Spleen (tissue), 11 donors: ENCODE measurements around the gene P3H2. TPM values are rescaled to one million over a fixed set of nuclear protein-coding genes. Genes with fewer than 3 reads are reported as not detected.
A peak's percentile ranks its signal among the peaks of the same experiment; 100 is the strongest.

ENCODE experiments used
- DNase-seq: peaks from one replicate; pipeline ENCODE4 v3.0.0-alpha.2; 2020
- H3K27ac ChIP-seq, 8 donors: fragments of 200-600 bp; sonication (generic) in 7 of 8; 1 replicate in 4 of 8; 2 replicates in 4 of 8; pipeline versions ENCODE4 v1.5.0 to v1.8.0; 2016 to 2021; ENCODE audit warnings: inconsistent platforms in 4 of 8, mild to moderate bottlenecking in 4 of 8, moderate library complexity in 1 of 8
- H3K27me3 ChIP-seq, 7 donors: fragments of 200-600 bp; sonication (generic) in 6 of 7; replicated peaks in 1 of 7; 1 replicate in 4 of 7; 2 replicates in 3 of 7; pipeline versions ENCODE4 v1.5.0 to v1.8.0; 2016 to 2021; ENCODE audit warnings: inconsistent platforms in 3 of 7, mild to moderate bottlenecking in 1 of 7
- H3K36me3 ChIP-seq, 6 donors: fragments of 200-600 bp; sonication (generic) in 5 of 6; 1 replicate in 4 of 6; 2 replicates in 2 of 6; pipeline versions ENCODE4 v1.5.0 to v1.8.0; 2016 to 2021; ENCODE audit warnings: inconsistent platforms in 2 of 6
- H3K4me1 ChIP-seq, 6 donors: fragments of 200-600 bp; sonication (generic) in 5 of 6; 1 replicate in 3 of 6; 2 replicates in 3 of 6; pipeline versions ENCODE4 v1.5.0 to v1.8.0; 2016 to 2021; ENCODE audit warnings: inconsistent platforms in 3 of 6
- H3K4me3 ChIP-seq, 8 donors: fragments of 200-600 bp; sonication (generic) in 7 of 8; 1 replicate in 4 of 8; 2 replicates in 4 of 8; pipeline versions ENCODE4 v1.5.0 to v1.8.0; 2016 to 2021; ENCODE audit warnings: inconsistent platforms in 4 of 8, mild to moderate bottlenecking in 4 of 8, moderate library complexity in 2 of 8
- H3K9me3 ChIP-seq, 8 donors: fragments of 200-600 bp; sonication (generic) in 7 of 8; 1 replicate in 4 of 8; 2 replicates in 4 of 8; pipeline versions ENCODE4 v1.5.0 to v1.8.0; 2016 to 2021; ENCODE audit warnings: inconsistent platforms in 4 of 8
- POLR2A ChIP-seq, 3 donors: fragments of 450-650 bp; IDR thresholded peaks; one replicate each; pipeline ENCODE4 v1.5.1; 2017; ENCODE audit warnings: antibody characterized with exemption in 3 of 3, mild to moderate bottlenecking in 1 of 3
- POLR2AphosphoS5 ChIP-seq, 3 donors: sonication (generic); formaldehyde crosslinking; IDR thresholded peaks; one replicate each; pipeline ENCODE4 v1.5.1; 2017; ENCODE audit warnings: antibody characterized with exemption in 3 of 3
- WGBS, 5 donors: extraction: QIAGEN DNeasy Blood & Tissue Kit in 3 of 5; methylation state at CpG; one replicate each; pipeline versions ENCODE4 v1.1.5 to v1.1.7; 2013 to 2018; 5-methylcytosine and 5-hydroxymethylcytosine counted together
- intact Hi-C: fragments of 100-400 bp; cut with DNase I; formaldehyde crosslinking; loops from one replicate; pipeline ENCODE4 v1.15.0; 2023; ENCODE audit warnings: low total_unique reads
- polyA plus RNA-seq, 3 donors: library from polyadenylated mRNA; stranded (reverse); fragments of 200-250 nt; gene quantifications; one replicate each; pipeline ENCODE4 v1.2.1, GENCODE V29; 2013
- total RNA-seq, 7 donors: library from RNA; depleted of rRNA in 3 of 7; stranded (reverse); fragments of >200 nt in 3 of 7; fragmentation: NEBNext Ultra II Directional in 4 of 7; extraction: Animal tissue kit (Norgen Biotek cat#: 25700) in 4 of 7; gene quantifications; one replicate each; pipeline versions ENCODE4 v1.1.0 to v1.2.1, GENCODE V29; 2016 to 2021
- TF ChIP-seq, protein P1 (sequence below), 11 experiments: fragments of 200-600 bp in 7 of 11; fragments of 450-650 bp in 4 of 11; sonication (generic) in 4 of 11; IDR thresholded peaks in 8 of 11; conservative IDR thresholded peaks in 3 of 11; 1 replicate in 7 of 11; 2 replicates in 4 of 11; pipeline versions ENCODE4 v1.4.0 to v1.8.0; 2016 to 2021; ENCODE audit warnings: antibody characterized with exemption in 11 of 11, inconsistent platforms in 4 of 11, mild to moderate bottlenecking in 1 of 11
- donor health status: healthy with polysubstance abuse.
- donor health status: DM: no; HTN: no; CAD: no; lungs with moderate emphysema.
- donor health status: DM: no; HTN: no; CAD: no.
- donor health status: Bipolar disorder and iron deficiency.
- donor health status: healthy.
- donor health status: DM: no; HTN: no; CAD: no.
- donor health status: DM: yes; HTN: yes; CAD: no.

P3H2 gene
- total and polyA plus RNA-seq, 10 donors: 7.7 to 155 (median 79.2) TPM

DNA sequence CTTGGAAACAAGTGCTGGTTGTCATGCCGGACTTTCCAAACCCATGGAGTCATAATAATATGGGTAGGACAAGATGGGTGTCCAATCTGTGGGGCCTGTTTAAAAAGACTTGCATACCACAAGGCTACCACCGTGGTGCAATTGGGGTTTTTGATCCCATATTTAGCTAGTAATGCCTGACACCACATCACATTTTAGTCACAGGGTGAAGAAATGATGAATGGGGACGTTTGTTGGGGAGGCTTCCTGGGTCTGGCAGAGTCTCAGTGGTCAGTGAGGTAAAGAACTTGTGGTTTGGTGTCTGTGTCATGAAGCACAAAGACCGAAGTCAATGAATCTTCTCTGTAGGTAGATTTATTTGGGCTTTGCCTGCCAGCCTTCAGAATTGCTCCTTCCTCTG lies 31.0 kb downstream of the P3H2 start:
- intact Hi-C loops: no loop called here
- no peak overlapping the region for H3K4me3 ChIP-seq
- no peak for TF ChIP-seq POLR2A (IDR thresholded peaks at IDR 0.05)
- TF ChIP-seq POLR2AphosphoS5 (IDR thresholded peaks at IDR 0.05): no peak
- TF ChIP-seq, protein P1, sequence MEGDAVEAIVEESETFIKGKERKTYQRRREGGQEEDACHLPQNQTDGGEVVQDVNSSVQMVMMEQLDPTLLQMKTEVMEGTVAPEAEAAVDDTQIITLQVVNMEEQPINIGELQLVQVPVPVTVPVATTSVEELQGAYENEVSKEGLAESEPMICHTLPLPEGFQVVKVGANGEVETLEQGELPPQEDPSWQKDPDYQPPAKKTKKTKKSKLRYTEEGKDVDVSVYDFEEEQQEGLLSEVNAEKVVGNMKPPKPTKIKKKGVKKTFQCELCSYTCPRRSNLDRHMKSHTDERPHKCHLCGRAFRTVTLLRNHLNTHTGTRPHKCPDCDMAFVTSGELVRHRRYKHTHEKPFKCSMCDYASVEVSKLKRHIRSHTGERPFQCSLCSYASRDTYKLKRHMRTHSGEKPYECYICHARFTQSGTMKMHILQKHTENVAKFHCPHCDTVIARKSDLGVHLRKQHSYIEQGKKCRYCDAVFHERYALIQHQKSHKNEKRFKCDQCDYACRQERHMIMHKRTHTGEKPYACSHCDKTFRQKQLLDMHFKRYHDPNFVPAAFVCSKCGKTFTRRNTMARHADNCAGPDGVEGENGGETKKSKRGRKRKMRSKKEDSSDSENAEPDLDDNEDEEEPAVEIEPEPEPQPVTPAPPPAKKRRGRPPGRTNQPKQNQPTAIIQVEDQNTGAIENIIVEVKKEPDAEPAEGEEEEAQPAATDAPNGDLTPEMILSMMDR (IDR thresholded peaks at IDR 0.05 in 8 of 11, conservative IDR thresholded peaks at IDR 0.05 in 3 of 11): no peak
- 54 to 76% (median 70%) methylated on average over 4 of the region's 4 CpGs for WGBS, 5 donors
- H3K36me3 ChIP-seq: no peaks in the 10 kb centered on the region
- DNase-seq: no peak
- H3K9me3 ChIP-seq: no peaks in the 10 kb centered on the region
- peaks cover 11 to 32% (median 19%) of the 10 kb centered on the region in 6 donors for H3K4me1 ChIP-seq
- no peaks in the 10 kb centered on the region for H3K27me3 ChIP-seq
- H3K27ac ChIP-seq: peak overlapping the region in 1 of 8 donors; percentile 16

DNA sequence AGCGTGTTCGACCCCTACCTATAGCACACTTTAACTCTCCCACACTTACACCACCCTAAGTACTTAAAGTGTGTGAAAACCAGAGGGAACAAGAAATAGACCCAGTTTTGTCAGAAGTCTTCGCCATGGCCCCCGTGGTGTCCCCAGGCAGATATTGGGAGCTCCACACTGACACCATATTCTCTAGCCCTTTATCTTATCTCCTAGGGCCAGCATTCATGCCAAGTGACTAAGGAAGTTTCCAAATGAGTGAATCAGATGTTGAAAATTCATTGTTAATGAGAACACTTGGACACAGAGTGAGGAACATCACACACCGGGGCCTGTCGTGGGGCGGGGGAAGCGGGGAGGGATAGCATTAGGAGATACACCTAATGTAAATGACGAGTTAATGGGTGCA lies 31.8 kb downstream of the P3H2 start:
- no peak overlapping the region for H3K4me3 ChIP-seq
- no peaks in the 10 kb centered on the region for H3K27me3 ChIP-seq
- no peaks in the 10 kb centered on the region for H3K36me3 ChIP-seq
- H3K4me1 ChIP-seq: peaks cover 8 to 29% (median 16%) of the 10 kb centered on the region in 6 donors
- 80 to 94% (median 87%) methylated on average over 9 of the region's 9 CpGs for WGBS, 5 donors
- no peak for DNase-seq
- intact Hi-C loops: no loop called here
- H3K9me3 ChIP-seq: no peaks in the 10 kb centered on the region
- no peak for TF ChIP-seq POLR2A (IDR thresholded peaks at IDR 0.05)
- TF ChIP-seq, protein P1 (IDR thresholded peaks at IDR 0.05 in 8 of 11, conservative IDR thresholded peaks at IDR 0.05 in 3 of 11): no peak
- no peak for TF ChIP-seq POLR2AphosphoS5 (IDR thresholded peaks at IDR 0.05)
- H3K27ac ChIP-seq: peak overlapping the region in 1 of 8 donors; percentile 24

DNA sequence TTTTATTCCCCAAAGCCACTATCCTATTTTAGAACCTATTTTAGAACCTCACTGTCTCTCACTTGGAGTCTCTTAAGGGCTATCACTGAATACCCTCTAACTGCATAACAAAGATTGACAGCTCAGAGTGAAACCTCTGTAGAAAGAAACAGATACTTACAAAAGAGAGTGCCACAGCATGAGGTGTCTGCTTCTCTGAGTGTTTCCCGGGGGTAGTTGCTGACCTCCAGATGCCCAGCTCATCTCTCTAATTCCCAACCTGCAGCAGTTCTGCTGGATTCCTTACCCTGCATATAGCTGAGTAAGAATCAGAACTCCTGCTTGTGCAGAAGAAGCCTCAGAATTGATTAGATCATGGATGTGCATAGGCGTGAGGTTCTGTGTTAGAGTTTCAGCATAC lies 34.5 kb downstream of the P3H2 start:
- H3K36me3 ChIP-seq: no peaks in the 10 kb centered on the region
- no peak for DNase-seq
- TF ChIP-seq, protein P1 (IDR thresholded peaks at IDR 0.05 in 8 of 11, conservative IDR thresholded peaks at IDR 0.05 in 3 of 11): no peak
- TF ChIP-seq POLR2A (IDR thresholded peaks at IDR 0.05) (no peak), POLR2AphosphoS5 (IDR thresholded peaks at IDR 0.05) (no peak)
- H3K9me3 ChIP-seq: no peaks in the 10 kb centered on the region
- H3K27me3 ChIP-seq: no peaks in the 10 kb centered on the region
- intact Hi-C loops: no loop called here
- peaks cover 0 to 3% (median 0%) of the 10 kb centered on the region in 6 donors for H3K4me1 ChIP-seq
- no peak overlapping the region for H3K27ac ChIP-seq
- H3K4me3 ChIP-seq: no peak overlapping the region
- 83 to 87% (median 85%) methylated on average over 2 of the region's 2 CpGs for WGBS, 5 donors

DNA sequence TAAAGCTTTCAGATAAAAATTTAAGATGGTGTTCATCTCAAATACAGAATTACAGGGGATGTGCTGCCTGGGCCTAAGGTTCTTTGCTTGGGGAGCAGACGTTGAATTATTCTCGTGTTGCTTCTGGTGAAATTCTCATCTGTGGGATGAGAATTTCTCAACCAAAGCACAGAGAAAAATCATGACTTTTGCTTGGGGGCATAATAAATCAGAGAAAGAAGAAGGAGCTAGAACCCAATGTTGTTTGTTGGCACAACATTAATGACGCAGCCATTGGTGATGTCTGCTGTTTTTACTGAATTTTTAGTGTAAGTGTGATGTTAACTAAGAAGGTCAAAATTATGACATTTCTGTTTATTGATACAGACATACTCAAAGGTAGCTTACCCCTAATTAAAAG lies 35.7 kb downstream of the P3H2 start:
- peaks cover 0 to 3% (median 0%) of the 10 kb centered on the region in 6 donors for H3K4me1 ChIP-seq
- H3K36me3 ChIP-seq: no peaks in the 10 kb centered on the region
- H3K27me3 ChIP-seq: no peaks in the 10 kb centered on the region
- WGBS, 5 donors: 72 to 90% (median 86%) methylated on average over 3 of the region's 3 CpGs
- intact Hi-C loops: no loop called here
- H3K9me3 ChIP-seq: no peaks in the 10 kb centered on the region
- H3K4me3 ChIP-seq: no peak overlapping the region
- DNase-seq: no peak
- TF ChIP-seq POLR2A (IDR thresholded peaks at IDR 0.05): no peak
- TF ChIP-seq POLR2AphosphoS5 (IDR thresholded peaks at IDR 0.05): no peak
- no peak overlapping the region for H3K27ac ChIP-seq

DNA sequence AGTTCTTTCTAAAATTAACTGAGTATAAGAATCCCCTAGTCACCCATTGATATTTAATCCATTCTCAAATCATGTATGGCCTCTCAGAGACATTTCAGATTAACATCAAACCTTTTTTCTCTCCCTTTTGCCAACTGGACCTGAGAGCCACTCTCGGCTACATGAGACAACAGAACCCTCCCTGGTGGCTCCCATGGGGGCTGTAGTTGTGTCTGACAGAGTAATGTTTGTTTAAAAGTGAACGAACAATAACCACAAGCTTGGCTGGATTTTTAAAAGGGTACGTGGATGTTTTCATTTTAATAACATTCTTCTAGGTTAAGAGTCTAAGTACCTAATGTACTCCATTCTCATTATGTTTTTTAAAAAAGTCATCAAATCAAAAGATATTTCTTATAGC lies 37.1 kb downstream of the P3H2 start:
- Histone ChIP-seq H3K9me3 (no peaks in the 10 kb centered on the region), H3K4me3 (no peak overlapping the region), H3K4me1 (peaks cover 0 to 3% (median 0%) of the 10 kb centered on the region in 6 donors), H3K36me3 (no peaks in the 10 kb centered on the region), H3K27me3 (no peaks in the 10 kb centered on the region), H3K27ac (peak overlapping the region in 2 of 8 donors; percentile 3 to 38)
- WGBS, 5 donors: 76 to 82% (median 81%) methylated on average over 3 of the region's 3 CpGs
- intact Hi-C loops: no loop called here
- TF ChIP-seq, protein P1 (IDR thresholded peaks at IDR 0.05 in 8 of 11, conservative IDR thresholded peaks at IDR 0.05 in 3 of 11): no peak
- no peak for TF ChIP-seq POLR2A (IDR thresholded peaks at IDR 0.05)
- TF ChIP-seq POLR2AphosphoS5 (IDR thresholded peaks at IDR 0.05): no peak
- DNase-seq: no peak
